ENCODE data around the gene SGCD.
A peak's percentile ranks its signal among the peaks of the same experiment; 100 is the strongest.

SGCD gene

DNA sequence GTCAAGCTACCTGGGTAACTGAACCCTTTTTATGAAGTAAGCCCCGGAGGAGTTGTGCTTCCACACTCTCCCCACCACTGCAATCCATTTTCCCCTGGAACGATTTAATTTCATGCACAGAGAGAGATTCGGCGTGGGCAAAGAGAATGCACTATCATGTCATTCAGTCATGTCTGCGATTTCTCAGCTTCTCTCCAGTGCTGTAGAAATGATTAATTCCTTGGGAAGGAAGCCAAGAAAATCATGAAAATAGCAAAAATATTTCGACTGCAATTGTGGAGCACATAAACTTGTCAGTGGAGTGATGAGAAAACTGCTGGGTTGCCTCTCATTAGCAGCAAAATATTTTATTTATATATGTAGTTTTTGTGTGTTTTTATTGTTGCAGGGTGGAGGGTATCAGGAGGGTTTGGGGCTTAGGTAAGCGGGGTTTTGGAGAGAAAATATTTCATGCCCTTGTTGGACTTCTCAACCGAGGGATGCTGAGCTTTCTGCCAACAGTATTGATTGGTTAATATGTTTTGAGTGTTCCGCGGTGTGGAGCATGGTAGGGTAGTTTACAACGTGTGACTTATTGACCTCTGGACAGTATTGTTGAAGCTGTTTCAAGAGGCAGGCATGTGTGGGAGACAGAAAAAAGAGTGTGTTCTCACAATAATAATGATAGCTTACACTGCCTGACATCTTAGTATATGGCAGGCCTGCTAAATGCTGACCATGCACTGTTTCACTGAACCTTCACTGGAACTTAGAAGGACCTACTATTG, 69.3 kb downstream of the SGCD start:
- H3K4me3 ChIP-seq: no peak overlapping the region
- peak overlapping the region in 1 of 21 experiments; percentile 9 for H3K27ac ChIP-seq

DNA sequence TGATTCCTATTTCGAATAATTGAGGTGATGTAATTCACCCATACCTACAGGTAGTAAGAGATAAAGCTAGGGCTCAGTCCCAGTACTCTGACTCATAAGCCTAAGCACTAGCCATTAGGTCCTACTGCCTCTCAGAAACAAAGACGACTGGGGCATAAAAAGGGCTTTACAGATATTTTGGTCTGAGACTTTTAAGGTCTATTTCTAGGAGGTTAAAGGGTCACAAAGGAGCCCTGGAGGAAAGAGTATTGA, 69.8 kb downstream of the SGCD start:
- Histone ChIP-seq H3K27ac (no peak overlapping the region), H3K4me3 (no peak overlapping the region)

DNA sequence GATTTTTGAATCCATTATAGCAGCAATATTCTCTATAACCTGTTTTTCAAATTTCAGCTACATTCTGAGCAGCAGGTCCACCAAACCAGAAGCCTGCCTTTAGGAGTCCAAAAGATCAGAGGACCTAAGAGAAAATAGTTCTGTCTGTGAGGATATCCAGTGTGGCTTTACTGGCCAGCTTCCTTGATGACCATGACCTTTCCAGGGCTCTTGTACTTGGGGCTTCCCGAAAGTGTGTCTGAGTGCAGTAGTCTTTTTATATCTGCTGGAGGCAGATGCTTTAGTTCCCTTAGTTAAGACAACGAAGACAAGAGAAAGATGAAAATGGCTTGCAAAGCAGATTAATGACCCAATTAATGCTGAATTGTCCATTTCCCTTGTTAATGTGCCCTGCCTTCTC, 72.4 kb downstream of the SGCD start:
- no peak overlapping the region for H3K27ac ChIP-seq
- no peak overlapping the region for H3K4me3 ChIP-seq

DNA sequence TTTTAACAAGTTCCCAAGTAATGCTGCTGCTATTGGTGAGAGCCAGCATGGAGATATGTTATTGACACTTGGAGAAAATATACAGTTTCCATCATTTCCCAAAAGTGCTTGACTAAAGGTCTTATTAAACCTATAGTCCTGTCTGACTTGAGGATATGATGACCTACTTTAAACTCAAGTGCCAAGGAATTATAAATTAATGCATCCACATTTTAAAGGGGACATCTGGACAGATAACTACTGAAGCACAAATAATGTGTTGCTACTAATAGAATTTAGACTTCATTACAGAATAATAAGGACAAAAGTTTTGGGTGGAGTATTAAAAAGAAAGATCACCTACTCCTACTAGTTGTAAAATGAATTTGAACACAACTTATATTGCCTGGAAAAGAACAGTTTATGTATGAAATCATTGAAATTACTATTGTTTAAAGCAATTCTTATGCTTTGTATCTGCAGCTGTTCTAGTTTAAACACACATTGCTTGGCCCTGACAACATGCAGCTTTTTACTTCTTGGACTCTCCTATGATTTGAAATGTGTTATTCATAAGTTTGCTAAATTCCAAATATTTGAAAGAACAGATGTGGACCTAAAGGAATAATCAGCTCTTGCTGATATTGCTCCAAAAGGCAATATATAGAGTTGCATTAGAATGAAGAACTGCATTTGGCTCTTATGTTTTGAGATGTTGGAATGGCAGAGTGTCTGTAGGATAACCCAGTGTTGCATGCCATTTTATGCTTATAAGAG, 73.4 kb downstream of the SGCD start:
- H3K27ac ChIP-seq: peak overlapping the region in 2 of 21 experiments; percentile 14 to 33
- no peak overlapping the region for H3K4me3 ChIP-seq

DNA sequence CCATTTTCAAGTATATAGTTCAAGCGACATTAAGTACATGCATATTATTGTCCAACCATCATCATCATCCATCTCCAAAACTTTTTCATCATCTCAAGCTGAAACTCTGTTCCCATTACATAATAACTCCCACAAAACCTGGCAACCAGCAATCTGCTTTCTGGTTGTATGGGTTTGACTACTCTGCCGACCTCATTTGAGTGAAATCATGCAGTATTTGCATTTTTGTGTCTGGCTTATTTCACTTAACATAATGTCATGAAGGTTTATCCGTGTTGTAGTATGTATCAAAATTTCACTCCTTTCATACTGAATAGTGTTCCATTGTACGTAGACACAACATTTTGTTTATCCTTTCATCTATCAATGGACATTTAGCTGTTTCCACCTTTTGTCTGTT, 74.8 kb downstream of the SGCD start:
- Histone ChIP-seq H3K4me3 (no peak overlapping the region), H3K27ac (no peak overlapping the region)

DNA sequence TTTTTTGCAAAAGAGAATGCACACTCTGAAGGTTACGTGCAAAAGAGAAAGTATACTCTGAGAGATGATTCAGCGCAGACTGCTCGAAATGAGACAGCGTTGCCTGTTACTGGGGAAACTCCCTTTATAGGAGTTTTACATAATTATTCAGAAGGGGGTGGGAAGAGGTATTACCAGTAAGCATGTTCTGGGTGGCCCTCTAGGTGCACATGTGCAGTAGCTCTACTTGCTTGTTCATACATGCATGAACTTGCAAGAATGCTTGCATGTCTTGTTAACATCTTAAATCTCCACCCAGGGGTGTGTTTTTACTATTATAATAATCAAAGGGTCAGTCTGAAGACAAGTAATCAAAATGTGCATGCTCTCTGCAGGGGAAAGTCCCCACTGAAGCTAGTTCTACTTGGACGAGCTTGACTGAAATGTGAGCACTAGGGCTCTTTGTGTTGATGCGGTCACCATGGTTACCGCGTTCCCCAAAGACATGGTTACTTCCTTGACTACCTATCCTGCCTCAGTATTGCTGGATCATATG, 75.5 kb downstream of the SGCD start:
- H3K4me3 ChIP-seq: no peak overlapping the region
- no peak overlapping the region for H3K27ac ChIP-seq

DNA sequence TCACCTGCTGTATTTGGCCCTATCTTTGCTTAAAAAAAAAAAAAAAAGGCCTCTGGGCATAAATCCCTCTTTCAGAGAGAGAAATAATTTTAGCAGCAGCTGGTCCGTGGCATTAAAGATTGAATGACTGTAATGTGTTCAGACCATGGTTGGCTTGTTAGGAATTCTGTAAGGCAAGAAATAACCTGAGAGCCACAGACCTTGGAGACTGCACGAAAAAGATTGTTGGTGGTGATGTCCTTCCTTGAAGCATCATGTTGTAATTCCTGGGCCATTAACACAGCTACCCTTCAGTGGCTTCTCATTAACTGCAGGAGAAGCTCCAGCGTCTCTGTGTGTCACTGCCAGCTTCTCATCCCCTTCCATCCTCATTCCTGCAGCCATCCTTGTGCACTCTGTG, 79.0 kb downstream of the SGCD start:
- Histone ChIP-seq H3K4me3 (no peak overlapping the region), H3K27ac (no peak overlapping the region)

DNA sequence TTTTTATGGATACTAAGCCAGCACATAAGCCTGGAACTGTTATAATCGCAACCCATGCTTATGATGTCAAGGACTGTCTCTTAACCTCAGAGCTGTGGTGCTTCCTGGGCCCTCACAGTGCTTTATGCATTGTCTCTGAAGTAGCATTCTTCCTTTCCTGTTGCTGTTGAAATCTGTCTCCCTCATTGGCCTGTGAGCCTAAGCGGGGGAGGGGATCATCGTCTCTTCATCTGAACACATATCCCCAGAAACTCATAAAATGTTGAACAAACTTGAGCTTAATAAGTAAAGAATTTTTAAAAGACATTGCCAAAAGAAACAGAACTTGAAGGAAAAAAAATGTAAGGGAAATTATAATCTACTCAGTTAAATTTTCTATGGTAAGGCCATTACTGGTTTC, 80.3 kb downstream of the SGCD start:
- H3K27ac ChIP-seq: no peak overlapping the region

DNA sequence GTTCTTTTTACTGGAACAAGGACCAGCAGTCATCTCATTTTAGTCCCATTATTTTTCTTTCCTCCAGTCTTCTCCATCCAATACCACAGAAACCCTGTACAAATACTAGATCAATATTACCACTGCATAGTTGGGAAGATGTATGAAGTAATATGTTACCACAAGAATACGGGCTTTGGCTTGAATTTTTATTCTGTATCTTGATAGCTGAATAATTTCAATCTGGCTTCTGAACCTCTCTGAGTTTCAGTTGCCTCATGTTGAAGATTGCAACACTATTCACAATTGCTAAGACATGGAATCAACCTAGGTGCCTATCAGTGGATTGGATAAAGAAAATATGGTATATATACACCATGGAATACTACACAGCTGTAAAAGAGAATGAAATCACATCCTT, 82.9 kb downstream of the SGCD start:
- Histone ChIP-seq H3K27ac (no peak overlapping the region), H3K4me3 (no peak overlapping the region)

More for the DNA sequence above, 80.3 kb downstream of the SGCD start:
- no peak overlapping the region for H3K4me3 ChIP-seq

DNA sequence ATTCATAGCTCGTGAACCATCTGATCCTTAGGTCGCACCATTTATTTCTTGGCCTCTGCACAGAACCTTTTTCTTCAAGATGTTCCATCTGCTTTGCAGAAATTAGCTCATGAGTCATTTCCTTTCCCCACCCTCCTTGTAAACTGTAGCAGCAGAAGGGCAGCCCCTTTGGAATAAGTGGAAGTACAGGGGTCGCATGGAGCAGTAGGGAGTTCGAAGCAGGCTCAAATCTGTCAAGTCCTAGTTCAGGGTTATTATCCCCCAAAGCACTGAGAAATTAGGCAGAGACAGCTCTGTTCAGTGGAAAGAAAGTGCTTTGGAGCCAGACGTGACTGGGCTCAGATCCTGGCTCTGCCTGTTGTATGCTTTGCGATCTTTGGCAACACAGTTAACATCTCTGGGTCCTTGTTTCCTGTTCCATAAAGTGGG, 84.2 kb downstream of the SGCD start:
- Histone ChIP-seq H3K4me3 (no peak overlapping the region), H3K27ac (peak overlapping the region in 5 of 21 experiments; percentile 2 to 46 (median 29))

DNA sequence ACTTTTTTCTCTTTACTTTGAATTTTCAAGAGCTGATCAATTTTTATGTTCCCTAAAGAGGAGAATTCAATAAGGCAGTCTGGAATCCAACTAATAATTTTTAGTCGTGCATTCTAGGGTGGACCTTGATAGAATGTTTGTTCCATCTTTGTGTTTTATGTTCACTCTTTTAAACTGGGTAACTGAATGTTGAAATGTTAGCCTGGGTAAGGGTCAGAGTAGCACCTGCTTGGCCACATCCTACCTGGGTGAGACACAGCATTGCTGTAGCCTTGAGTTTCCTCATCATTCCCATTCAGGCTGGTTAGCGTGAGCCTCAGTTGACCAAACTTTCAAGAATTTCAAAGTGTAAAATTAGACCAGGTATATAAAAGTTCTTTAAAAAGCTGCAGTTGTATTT, 85.0 kb downstream of the SGCD start:
- H3K27ac ChIP-seq: no peak overlapping the region
- no peak overlapping the region for H3K4me3 ChIP-seq

DNA sequence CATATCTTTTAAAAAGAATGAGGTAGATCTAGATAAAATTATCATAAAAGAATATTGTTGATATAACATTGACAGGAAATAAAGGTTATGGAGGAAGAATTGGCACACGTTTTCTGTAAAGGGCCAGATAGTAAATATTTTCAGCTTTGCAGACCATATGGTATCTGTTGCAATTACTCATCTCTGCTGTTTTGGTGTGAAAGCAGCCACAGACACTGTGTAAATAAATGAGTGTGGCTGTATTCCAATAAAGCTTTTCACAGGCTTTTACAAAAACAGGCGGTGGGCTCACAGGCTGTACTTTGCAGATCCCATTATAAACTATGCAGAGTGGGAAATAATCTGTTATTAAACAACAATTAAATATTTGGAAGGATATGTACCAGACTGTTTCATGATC, 87.4 kb downstream of the SGCD start:
- Histone ChIP-seq H3K4me3 (no peak overlapping the region), H3K27ac (no peak overlapping the region)

DNA sequence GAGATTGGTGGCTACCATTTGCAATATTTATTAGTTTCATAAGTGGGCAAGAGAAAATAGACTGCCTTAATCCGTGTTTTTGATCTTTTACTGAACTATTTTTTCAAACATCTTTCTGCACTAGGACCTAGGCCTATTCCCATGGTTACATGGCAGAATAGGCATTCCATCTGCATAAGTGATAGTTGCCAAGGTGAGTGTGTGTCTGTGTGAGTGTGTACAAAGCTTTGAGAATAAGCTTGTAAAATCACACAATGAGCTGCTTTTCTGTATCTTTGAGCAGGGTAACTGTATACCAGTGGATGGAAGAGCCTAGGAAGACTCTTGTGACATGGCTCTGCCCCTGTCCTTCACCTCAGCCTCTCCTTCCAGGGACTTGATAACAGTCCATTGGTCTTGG, 92.7 kb downstream of the SGCD start:
- no peak overlapping the region for H3K4me3 ChIP-seq
- no peak overlapping the region for H3K27ac ChIP-seq

DNA sequence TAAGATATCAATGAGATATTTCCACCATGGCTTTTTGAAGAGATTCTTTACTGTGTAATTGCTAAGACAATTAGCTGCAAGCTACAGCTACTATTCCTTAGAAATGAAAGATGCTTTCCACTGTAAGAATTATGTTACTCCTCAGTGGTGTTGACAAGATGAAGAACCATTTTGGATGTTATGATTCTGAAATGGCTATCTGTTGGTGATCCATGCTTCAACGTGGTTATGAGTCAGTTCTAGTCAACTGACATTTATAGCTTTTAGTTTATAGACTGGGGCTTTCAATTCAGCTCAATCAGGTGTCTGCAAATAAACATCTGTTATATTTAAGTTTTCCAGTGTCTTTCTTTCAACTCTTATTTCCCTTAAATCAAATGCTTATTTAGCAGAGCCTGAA, 93.7 kb downstream of the SGCD start:
- Histone ChIP-seq H3K27ac (no peak overlapping the region), H3K4me3 (no peak overlapping the region)

DNA sequence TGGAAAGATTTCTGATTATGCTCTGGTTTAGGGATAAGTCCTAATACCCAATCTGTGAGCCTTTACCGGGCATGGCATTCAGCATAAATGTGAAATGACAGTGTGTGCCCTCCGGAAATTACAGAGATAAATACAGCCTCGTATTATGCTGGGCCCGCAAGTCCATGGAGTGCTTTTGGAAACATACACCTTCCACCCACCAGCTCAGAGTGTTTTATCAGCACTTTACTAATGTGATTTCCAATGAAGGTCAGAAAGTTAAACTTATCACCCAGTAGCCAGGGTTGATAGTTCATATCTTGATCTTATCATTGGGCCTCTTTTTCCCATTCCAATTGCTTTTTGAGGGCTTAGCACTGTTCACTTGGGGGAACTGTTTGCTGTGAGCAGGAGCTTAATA, 94.8 kb downstream of the SGCD start:
- Histone ChIP-seq H3K4me3 (no peak overlapping the region), H3K27ac (no peak overlapping the region)

DNA sequence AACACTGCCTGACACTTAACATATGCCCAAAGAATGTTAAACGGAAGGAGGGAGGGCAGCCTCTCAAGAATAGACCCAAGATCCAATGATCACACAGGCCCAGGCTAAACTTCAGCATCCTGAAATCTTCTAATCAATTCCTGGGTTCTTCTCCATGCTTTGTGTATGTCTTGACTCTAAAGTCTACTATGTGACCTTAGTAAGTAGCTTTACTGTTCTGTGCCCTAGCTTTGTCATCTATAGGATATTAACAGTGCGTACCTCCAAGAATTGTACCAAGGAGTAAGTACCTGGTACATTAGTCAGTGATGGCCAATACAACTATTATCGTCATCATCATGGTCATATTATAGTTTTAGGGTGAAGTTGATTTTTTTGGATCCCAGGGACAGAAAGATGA, 96.6 kb downstream of the SGCD start:
- no peak overlapping the region for H3K27ac ChIP-seq
- no peak overlapping the region for H3K4me3 ChIP-seq

DNA sequence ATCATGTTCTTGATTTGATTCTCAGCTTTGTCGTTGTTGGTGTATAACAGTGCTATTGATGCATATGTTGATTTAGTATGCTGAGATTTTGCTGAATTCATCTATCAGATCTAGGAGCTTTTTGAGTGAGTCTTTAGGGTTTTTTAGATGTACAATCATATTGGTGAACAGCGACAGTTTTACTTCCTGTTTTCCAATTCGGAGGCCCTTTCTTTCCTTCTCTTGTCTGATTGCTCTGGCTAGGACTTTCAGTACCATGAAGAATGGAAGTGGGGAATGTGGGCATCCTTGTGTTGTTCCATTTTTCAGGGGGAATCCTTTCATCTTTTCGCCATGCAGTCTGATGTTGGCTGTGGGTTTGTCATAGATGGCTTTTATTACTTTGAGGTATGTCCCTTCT, 100.4 kb downstream of the SGCD start:
- no peak overlapping the region for H3K27ac ChIP-seq
- no peak overlapping the region for H3K4me3 ChIP-seq

DNA sequence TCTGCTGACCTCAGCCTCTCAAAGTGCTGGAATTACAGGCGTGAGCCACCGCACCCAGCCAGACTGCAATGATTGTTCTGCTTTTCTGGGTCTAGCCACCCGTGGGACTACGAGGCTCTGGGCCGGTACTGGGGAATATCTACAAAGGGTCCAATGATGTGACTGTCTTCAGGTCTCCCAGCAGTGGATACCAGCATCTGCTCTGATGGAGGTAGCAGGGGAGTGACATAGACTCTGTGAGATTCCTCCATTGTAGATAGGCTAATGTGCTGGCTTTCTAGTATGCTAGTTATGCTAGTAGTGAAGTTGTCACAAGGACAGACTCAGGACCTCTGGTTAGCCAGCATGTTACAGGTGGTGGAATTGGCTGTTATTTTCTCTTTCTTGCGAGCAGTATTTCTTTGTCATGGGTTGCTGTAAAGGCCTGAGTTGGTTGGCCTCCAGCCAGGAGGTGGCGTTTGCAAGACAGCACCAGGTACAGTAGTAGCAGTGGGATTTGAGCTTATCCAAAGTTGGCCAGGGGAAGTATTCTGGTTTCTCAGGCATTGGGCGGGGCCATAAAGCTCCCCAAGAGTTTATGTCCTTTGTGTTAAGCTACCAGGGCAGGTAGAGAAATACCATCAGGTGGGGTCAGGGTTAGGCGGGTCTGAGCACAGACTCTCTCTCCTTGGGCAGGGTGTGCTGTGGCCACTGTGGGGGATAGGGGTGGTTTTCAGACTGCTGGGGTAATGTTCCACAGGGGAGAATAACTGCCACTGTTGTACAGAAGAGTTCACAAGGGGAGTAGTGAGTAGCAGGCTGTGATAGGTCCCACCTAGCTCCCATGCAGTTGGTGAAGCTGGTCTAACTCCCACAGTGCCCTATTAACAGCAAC, 105.2 kb downstream of the SGCD start:
- Histone ChIP-seq H3K27ac (peak overlapping the region in 1 of 21 experiments; percentile 24), H3K4me3 (no peak overlapping the region)

DNA sequence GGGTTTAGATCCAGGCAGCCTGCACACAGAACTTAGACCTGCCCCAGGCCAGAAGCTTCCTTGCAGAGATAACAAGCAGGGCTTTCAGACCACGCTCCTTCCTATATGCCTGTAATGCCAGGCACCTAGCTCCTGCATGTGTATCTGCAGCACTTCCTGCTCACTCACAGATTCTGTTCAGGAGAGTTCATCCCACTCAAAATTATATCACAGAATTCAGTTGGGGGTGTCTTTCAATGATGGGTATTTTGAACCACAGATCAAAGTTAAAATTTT, 105.8 kb downstream of the SGCD start:
- H3K4me3 ChIP-seq: no peak overlapping the region

DNA sequence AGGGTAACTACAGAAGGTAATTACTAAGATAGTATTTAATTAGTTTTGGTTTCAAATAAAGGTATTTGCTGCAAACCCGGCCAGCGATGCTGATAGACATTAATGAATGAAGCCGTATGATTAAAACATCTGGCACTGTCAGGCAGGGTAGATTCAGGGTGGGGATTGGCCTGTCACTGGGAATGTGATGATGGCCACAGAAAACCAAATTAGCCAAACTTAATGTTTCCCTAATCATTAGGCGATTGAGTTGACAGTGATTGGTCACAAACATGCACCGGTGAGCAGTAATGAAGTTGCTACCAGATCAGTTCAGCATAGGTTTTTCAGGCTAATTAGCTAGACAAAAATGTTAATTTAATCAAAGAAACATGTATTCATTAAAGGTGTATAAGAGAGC, 107.5 kb downstream of the SGCD start:
- Histone ChIP-seq H3K27ac (no peak overlapping the region), H3K4me3 (no peak overlapping the region)

More for the DNA sequence above, 105.8 kb downstream of the SGCD start:
- no peak overlapping the region for H3K27ac ChIP-seq

DNA sequence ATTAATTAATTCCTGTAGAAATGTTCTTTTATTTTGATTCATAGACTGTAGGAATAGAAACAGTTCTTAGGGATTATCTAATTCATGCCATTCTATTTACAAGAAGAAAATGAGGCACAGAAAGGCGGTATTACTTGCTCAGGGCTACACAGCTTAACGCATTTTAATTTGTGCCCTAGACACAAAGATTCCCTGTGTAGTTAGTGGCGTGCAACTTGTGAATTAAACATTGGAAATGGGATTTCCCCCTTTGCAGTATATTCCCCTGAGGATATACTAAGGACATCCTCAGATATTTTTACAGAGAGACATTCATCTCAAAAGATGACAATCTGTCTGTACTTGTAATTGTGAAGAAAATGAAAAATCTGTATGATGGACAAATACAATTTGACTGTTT, 108.1 kb downstream of the SGCD start:
- Histone ChIP-seq H3K4me3 (no peak overlapping the region), H3K27ac (no peak overlapping the region)

Data from skin epidermis (tissue), 12 donors.